ENCODE results near the gene UNC5A.

UNC5A gene

DNA sequence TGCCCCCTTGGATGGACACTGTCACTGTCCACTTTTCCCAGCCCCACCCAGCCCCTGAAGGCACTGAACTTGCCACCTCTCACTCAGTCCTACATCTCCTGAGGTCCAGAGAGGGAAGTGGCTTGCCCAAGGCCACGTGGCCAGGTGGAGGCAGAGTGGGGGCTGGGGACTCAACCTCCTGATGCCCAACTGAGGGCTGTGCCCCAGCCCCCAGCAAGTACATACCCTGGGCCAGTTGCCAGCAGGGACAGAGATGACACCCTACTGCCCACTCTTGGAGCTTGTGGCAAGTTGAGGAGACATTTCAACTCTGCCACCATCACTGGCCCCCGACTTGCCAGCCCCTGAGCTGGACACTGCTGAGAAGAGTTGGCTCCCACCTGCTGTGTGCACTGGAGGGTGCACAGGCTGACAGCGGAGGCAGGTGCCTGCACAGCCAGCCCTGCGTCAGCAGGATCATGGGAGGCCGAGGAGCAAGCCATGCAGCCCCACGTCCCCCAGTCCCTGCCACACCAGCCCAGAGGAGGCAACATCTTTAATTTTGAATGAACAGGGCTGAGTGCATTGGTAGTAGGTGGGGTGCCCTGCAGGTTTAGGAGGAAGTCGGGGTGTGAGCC is 39.4 kb downstream of the UNC5A start:
- Mint-ChIP-seq H3K36me3 (ENCODE audit: low read depth) (no peaks in the 10 kb centered on the region), H3K27ac (no peak overlapping the region), H3K4me3 (no peak overlapping the region), H3K27me3 (ENCODE audit: low read depth) (peaks cover 55% of the 10 kb centered on the region), H3K9me3 (no peaks in the 10 kb centered on the region), H3K4me1 (peaks cover 12% of the 10 kb centered on the region)
- TF ChIP-seq, protein P1, sequence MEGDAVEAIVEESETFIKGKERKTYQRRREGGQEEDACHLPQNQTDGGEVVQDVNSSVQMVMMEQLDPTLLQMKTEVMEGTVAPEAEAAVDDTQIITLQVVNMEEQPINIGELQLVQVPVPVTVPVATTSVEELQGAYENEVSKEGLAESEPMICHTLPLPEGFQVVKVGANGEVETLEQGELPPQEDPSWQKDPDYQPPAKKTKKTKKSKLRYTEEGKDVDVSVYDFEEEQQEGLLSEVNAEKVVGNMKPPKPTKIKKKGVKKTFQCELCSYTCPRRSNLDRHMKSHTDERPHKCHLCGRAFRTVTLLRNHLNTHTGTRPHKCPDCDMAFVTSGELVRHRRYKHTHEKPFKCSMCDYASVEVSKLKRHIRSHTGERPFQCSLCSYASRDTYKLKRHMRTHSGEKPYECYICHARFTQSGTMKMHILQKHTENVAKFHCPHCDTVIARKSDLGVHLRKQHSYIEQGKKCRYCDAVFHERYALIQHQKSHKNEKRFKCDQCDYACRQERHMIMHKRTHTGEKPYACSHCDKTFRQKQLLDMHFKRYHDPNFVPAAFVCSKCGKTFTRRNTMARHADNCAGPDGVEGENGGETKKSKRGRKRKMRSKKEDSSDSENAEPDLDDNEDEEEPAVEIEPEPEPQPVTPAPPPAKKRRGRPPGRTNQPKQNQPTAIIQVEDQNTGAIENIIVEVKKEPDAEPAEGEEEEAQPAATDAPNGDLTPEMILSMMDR (IDR thresholded peaks at IDR 0.05; ENCODE audit: unreplicated experiment in 3 of 3): no peak

DNA sequence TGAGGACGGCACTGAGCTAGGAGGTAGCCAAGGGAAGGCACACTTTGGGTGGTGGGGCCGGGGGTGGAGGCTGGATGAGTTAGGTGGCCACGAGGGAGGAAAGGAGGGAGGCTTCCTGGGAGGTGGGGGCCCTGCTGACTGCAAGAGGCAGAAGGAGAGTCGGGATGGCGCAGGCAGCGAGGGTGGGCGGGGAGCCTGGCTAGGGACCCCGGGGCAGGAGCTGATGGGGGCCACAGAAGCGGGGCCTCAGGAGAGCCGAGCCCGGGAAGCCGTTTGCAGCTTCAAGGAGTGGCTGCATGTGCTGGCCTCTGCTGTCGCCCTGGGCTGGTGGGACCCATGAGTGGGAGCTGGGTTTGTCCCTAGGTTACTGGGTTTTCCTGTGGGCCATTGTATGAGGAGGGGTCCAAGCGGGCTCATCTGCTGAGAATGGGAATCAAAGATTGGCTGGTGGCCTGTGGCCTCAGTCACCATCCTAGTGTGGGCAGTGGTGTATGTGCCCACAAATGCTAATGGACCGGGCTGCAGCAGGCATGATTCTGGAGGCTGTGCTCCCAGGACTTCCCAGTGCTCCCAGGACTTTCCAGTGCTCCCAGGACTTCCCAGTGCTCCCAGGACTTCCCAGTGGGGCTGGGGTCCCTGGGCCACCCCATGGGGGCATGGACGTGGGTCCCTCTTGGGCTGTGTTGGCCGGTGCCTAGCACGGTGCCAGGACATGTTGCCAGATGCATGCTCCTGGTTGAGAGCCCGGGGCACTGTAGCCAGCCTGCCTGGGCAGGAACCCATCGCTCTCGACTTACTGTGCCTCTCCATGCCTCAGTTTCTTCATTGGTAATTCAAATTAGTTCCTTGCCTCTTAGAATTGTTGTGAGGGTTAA is 40.2 kb downstream of the UNC5A start:
- peaks cover 7% of the 10 kb centered on the region for H3K4me1 Mint-ChIP-seq
- H3K27ac Mint-ChIP-seq: no peak overlapping the region
- H3K36me3 Mint-ChIP-seq (ENCODE audit: low read depth): no peaks in the 10 kb centered on the region
- TF ChIP-seq, protein P1 (IDR thresholded peaks at IDR 0.05; ENCODE audit: unreplicated experiment in 3 of 3): no peak
- H3K27me3 Mint-ChIP-seq (ENCODE audit: low read depth): peaks cover 50% of the 10 kb centered on the region
- no peak overlapping the region for H3K4me3 Mint-ChIP-seq
- no peaks in the 10 kb centered on the region for H3K9me3 Mint-ChIP-seq

DNA sequence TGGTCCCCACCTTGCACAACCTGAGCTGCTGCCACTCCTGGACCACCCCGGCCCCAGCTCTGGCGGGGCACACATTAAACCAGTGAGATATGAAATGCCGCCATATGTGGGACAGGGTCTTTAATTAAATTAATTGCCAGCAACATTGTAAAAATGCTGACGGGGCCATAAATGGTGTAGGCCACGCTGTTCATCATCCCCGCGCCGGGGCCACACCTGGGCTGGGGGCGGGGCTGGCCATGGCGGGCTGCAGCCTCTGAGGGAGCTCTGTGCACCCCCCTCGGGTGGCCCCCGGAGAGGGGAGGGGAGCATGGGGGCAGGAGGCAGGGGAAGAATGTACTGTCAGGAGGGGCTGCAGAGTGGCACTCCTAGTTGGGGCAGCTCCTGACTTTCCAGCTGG is 41.0 kb downstream of the UNC5A start:
- Mint-ChIP-seq H3K9me3 (no peaks in the 10 kb centered on the region), H3K27me3 (ENCODE audit: low read depth) (peaks cover 44% of the 10 kb centered on the region), H3K36me3 (ENCODE audit: low read depth) (no peaks in the 10 kb centered on the region), H3K4me1 (peaks cover 7% of the 10 kb centered on the region), H3K27ac (no peak overlapping the region), H3K4me3 (no peak overlapping the region)
- TF ChIP-seq, protein P1 (IDR thresholded peaks at IDR 0.05; ENCODE audit: unreplicated experiment in 3 of 3): no peak

DNA sequence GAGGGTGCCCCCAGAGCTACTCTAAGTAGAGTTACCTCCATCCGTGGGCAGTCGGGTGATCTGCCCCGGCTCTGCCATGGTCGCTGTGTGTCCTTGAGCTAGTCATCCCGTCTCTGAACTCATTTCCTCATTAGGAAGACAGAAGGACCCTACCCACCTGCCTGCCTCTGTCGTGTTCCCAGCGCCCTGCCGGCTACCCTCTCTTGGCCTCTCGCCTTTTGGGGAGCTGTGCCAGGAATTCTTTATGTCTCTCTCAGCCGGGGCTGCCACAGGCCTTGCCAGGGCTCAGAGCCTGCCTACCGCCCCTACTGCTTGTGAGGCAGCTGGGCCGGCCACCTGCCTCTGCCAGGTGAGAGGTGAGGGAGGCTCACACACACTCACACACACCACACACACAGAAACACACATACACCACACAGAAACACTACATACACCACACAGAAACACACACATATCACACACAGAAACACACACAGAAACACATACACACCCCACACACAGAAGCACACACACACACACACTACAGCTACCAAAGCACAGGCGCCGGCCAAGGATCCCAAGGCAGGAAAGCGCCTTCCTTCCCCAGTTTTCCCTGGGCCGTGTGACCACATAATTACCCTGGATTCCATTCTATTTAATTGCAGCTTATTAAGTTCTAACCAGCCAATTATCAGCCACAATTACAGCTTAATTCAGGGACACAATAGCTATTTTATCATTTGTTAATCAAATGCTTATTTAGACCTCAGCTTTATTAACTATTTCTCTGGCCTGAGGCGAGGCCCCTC is 41.7 kb downstream of the UNC5A start:
- Mint-ChIP-seq H3K36me3 (ENCODE audit: low read depth) (no peaks in the 10 kb centered on the region), H3K27me3 (ENCODE audit: low read depth) (peaks cover 50% of the 10 kb centered on the region), H3K4me1 (peaks cover 7% of the 10 kb centered on the region), H3K9me3 (no peaks in the 10 kb centered on the region), H3K27ac (no peak overlapping the region), H3K4me3 (peak overlapping the region in 1 of 3 experiments; percentile 7)
- TF ChIP-seq, protein P1 (IDR thresholded peaks at IDR 0.05; ENCODE audit: unreplicated experiment in 3 of 3): no peak

DNA sequence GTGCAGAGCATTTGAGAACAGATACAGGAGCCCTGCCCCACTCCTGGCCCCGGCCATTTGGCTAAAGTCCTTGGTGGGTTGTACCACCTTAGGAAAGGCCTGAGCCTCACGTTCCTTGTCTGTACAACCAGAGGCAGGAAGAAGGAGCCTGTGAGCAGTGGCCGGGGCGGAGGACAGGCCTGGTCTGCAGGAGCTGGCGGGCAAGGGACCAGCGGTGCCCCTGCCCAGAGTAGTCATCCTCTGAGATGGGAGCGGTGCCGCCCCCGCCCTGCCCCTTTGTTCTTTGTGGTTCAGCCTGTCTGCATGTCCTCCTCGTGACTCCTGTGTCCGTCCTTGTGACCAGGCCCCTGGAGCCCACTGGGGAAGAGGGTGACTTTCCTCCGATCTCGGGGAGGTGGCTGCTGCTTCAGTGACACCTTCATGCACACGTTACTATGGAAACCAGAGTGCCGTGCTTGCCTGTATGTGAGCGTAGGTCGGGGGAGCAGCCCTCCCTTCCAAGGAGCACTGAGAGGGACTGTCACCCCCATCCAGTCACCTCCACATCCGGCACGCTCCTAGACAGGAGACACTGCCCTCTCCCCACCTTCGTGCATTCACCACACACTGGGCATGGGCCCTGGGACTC is 42.9 kb downstream of the UNC5A start:
- H3K27me3 Mint-ChIP-seq (ENCODE audit: low read depth): peaks cover 52% of the 10 kb centered on the region
- TF ChIP-seq, protein P1 (IDR thresholded peaks at IDR 0.05; ENCODE audit: unreplicated experiment in 3 of 3): no peak

More for the DNA sequence above, 42.9 kb downstream of the UNC5A start:
- no peak overlapping the region for H3K4me3 Mint-ChIP-seq
- no peaks in the 10 kb centered on the region for H3K9me3 Mint-ChIP-seq
- H3K27ac Mint-ChIP-seq: no peak overlapping the region
- H3K36me3 Mint-ChIP-seq (ENCODE audit: low read depth): no peaks in the 10 kb centered on the region
- H3K4me1 Mint-ChIP-seq: peaks cover 7% of the 10 kb centered on the region

All from nephron (organoid).